ENCODE data around the gene NR5A1.

NR5A1 gene

GRCh38 chr9:124475868-124476690, 31.1 kb downstream of the NR5A1 start:
- no peak for ATAC-seq (replicated peaks)
- Mint-ChIP-seq H3K27me3 (peaks cover 52 to 78% of the 10 kb centered on the region in 2 donors), H3K4me1 (peaks cover 1 to 5% of the 10 kb centered on the region in 2 donors), H3K9me3 (no peaks in the 10 kb centered on the region), H3K4me3 (no peak overlapping the region), H3K27ac (no peak overlapping the region), H3K36me3 (no peaks in the 10 kb centered on the region)
- no peak for DNase-seq

- no peaks in the 10 kb centered on the region for H3K9me3 Mint-ChIP-seq
- H3K4me1 Mint-ChIP-seq = peaks cover 1 to 3% of the 10 kb centered on the region in 2 donors
- no peak overlapping the region for H3K27ac Mint-ChIP-seq
- H3K4me3 Mint-ChIP-seq = no peak overlapping the region
- ATAC-seq (replicated peaks) (no peak), DNase-seq (no peak)
- peaks cover 50 to 82% of the 10 kb centered on the region in 2 donors for H3K27me3 Mint-ChIP-seq
- no peaks in the 10 kb centered on the region for H3K36me3 Mint-ChIP-seq
These were observed 31.9 kb downstream of the NR5A1 start for GRCh38 chr9:124475158-124475867.

GRCh38 chr9:124474151-124474550, 33.0 kb downstream of the NR5A1 start:
- Mint-ChIP-seq H3K4me3 (no peak overlapping the region), H3K4me1 (peaks cover 0 to 1% of the 10 kb centered on the region in 2 donors), H3K27me3 (peaks cover 39 to 73% of the 10 kb centered on the region in 2 donors), H3K27ac (no peak overlapping the region), H3K9me3 (no peaks in the 10 kb centered on the region), H3K36me3 (no peaks in the 10 kb centered on the region)
- ATAC-seq (replicated peaks) = no peak
- DNase-seq = no peak

GRCh38 chr9:124473310-124473709, 33.9 kb downstream of the NR5A1 start:
- Mint-ChIP-seq H3K9me3 (no peaks in the 10 kb centered on the region), H3K4me3 (no peak overlapping the region), H3K4me1 (peaks cover 7 to 8% of the 10 kb centered on the region in 2 donors), H3K27me3 (peaks cover 37 to 73% of the 10 kb centered on the region in 2 donors), H3K27ac (no peak overlapping the region), H3K36me3 (no peaks in the 10 kb centered on the region)
- ATAC-seq (replicated peaks) = no peak
- no peak for DNase-seq

GRCh38 chr9:124472770-124473169, 34.4 kb downstream of the NR5A1 start:
- Mint-ChIP-seq H3K9me3 (no peaks in the 10 kb centered on the region), H3K27ac (no peak overlapping the region), H3K4me3 (no peak overlapping the region), H3K27me3 (peaks cover 35 to 69% of the 10 kb centered on the region in 2 donors), H3K36me3 (no peaks in the 10 kb centered on the region), H3K4me1 (peaks cover 8% of the 10 kb centered on the region in 2 donors)
- DNase-seq = no peak
- no peak for ATAC-seq (replicated peaks)

GRCh38 chr9:124471761-124472160, 35.4 kb downstream of the NR5A1 start:
- DNase-seq (no peak), ATAC-seq (replicated peaks) (no peak)
- peaks cover 35 to 65% of the 10 kb centered on the region in 2 donors for H3K27me3 Mint-ChIP-seq
- H3K4me3 Mint-ChIP-seq = no peak overlapping the region
- H3K36me3 Mint-ChIP-seq = no peaks in the 10 kb centered on the region
- H3K4me1 Mint-ChIP-seq = peaks cover 7 to 8% of the 10 kb centered on the region in 2 donors
- no peaks in the 10 kb centered on the region for H3K9me3 Mint-ChIP-seq
- no peak overlapping the region for H3K27ac Mint-ChIP-seq

- peaks cover 34 to 57% of the 10 kb centered on the region in 2 donors for H3K27me3 Mint-ChIP-seq
These were observed 36.5 kb downstream of the NR5A1 start for GRCh38 chr9:124470726-124471125.

GRCh38 chr9:124470306-124470705, 36.9 kb downstream of the NR5A1 start:
- DNase-seq (no peak), ATAC-seq (replicated peaks) (no peak)
- Mint-ChIP-seq H3K36me3 (no peaks in the 10 kb centered on the region), H3K4me1 (peaks cover 7 to 8% of the 10 kb centered on the region in 2 donors), H3K27me3 (peaks cover 33 to 57% of the 10 kb centered on the region in 2 donors), H3K4me3 (no peak overlapping the region), H3K9me3 (no peaks in the 10 kb centered on the region), H3K27ac (no peak overlapping the region)

More at GRCh38 chr9:124470726-124471125, 36.5 kb downstream of the NR5A1 start:
- H3K4me1 Mint-ChIP-seq = peaks cover 7 to 8% of the 10 kb centered on the region in 2 donors
- no peaks in the 10 kb centered on the region for H3K36me3 Mint-ChIP-seq
- no peak for DNase-seq
- ATAC-seq (replicated peaks) = no peak
- H3K27ac Mint-ChIP-seq = no peak overlapping the region
- H3K9me3 Mint-ChIP-seq = no peaks in the 10 kb centered on the region
- H3K4me3 Mint-ChIP-seq = no peak overlapping the region

GRCh38 chr9:124469011-124469832, 38.0 kb downstream of the NR5A1 start:
- H3K36me3 Mint-ChIP-seq = no peaks in the 10 kb centered on the region
- H3K27me3 Mint-ChIP-seq = peaks cover 33 to 52% of the 10 kb centered on the region in 2 donors
- DNase-seq = no peak
- no peaks in the 10 kb centered on the region for H3K9me3 Mint-ChIP-seq
- H3K4me1 Mint-ChIP-seq = peaks cover 7 to 8% of the 10 kb centered on the region in 2 donors
- H3K4me3 Mint-ChIP-seq = no peak overlapping the region
- no peak for ATAC-seq (replicated peaks)
- peak overlapping the region; percentile 85 for H3K27ac Mint-ChIP-seq

- Mint-ChIP-seq H3K27me3 (peaks cover 27 to 42% of the 10 kb centered on the region in 2 donors), H3K9me3 (peaks cover 0 to 3% of the 10 kb centered on the region in 2 donors), H3K4me3 (no peak overlapping the region), H3K27ac (no peak overlapping the region), H3K4me1 (peaks cover 7 to 8% of the 10 kb centered on the region in 2 donors), H3K36me3 (no peaks in the 10 kb centered on the region)
- DNase-seq (no peak), ATAC-seq (replicated peaks) (peak; percentile 46 to 58)
These were observed 39.0 kb downstream of the NR5A1 start for GRCh38 chr9:124468061-124468740.

GRCh38 chr9:124467410-124468060, 39.7 kb downstream of the NR5A1 start:
- DNase-seq (no peak), ATAC-seq (replicated peaks) (no peak)
- no peak overlapping the region for H3K4me3 Mint-ChIP-seq
- peaks cover 0 to 3% of the 10 kb centered on the region in 2 donors for H3K9me3 Mint-ChIP-seq
- no peaks in the 10 kb centered on the region for H3K36me3 Mint-ChIP-seq
- peaks cover 7 to 8% of the 10 kb centered on the region in 2 donors for H3K4me1 Mint-ChIP-seq
- H3K27me3 Mint-ChIP-seq = peaks cover 26 to 37% of the 10 kb centered on the region in 2 donors
- no peak overlapping the region for H3K27ac Mint-ChIP-seq

GRCh38 chr9:124465736-124466135, 41.5 kb downstream of the NR5A1 start:
- peaks cover 7 to 8% of the 10 kb centered on the region in 2 donors for H3K4me1 Mint-ChIP-seq
- no peak overlapping the region for H3K27ac Mint-ChIP-seq
- H3K4me3 Mint-ChIP-seq = no peak overlapping the region
- DNase-seq (no peak), ATAC-seq (replicated peaks) (no peak)
- H3K27me3 Mint-ChIP-seq = peaks cover 21 to 24% of the 10 kb centered on the region in 2 donors
- peaks cover 0 to 3% of the 10 kb centered on the region in 2 donors for H3K9me3 Mint-ChIP-seq
- H3K36me3 Mint-ChIP-seq = no peaks in the 10 kb centered on the region

- DNase-seq (no peak), ATAC-seq (replicated peaks) (no peak)
- H3K4me1 Mint-ChIP-seq = no peaks in the 10 kb centered on the region
- H3K27me3 Mint-ChIP-seq = peaks cover 13 to 15% of the 10 kb centered on the region in 2 donors
- no peaks in the 10 kb centered on the region for H3K36me3 Mint-ChIP-seq
- H3K4me3 Mint-ChIP-seq = no peak overlapping the region
- peaks cover 0 to 7% of the 10 kb centered on the region in 2 donors for H3K9me3 Mint-ChIP-seq
- H3K27ac Mint-ChIP-seq = no peak overlapping the region
These were observed 44.5 kb downstream of the NR5A1 start for GRCh38 chr9:124462739-124463138.
